Cardiac muscle cell (in vitro differentiated cells and primary cell): Measurements from ENCODE around the gene MYOG. TPM values are rescaled to one million over a fixed set of nuclear protein-coding genes. Genes with fewer than 3 reads are reported as not detected.

Experiments
- DNase-seq, 2 donors: peaks; one replicate each; pipeline versions ENCODE4 v3.0.0 to v3.0.0-alpha.2; 2010 to 2017; ENCODE audit warnings: low read depth in 1 of 2, low spot score in 1 of 2
- H3K27ac ChIP-seq: fragments of 200-600 bp; sonication (generic); 2 replicates; pipeline ENCODE4 v1.5.1; 2016
- H3K27me3 ChIP-seq: fragments of 200-600 bp; sonication (generic); 2 replicates; pipeline ENCODE4 v1.6.0; 2016; ENCODE audit warnings: control low read depth
- H3K36me3 ChIP-seq: fragments of 200-600 bp; sonication (generic); 2 replicates; pipeline ENCODE4 v1.5.1; 2016; ENCODE audit warnings: control low read depth
- H3K4me1 ChIP-seq: fragments of 200-600 bp; sonication (generic); 2 replicates; pipeline ENCODE4 v1.8.1; 2017; ENCODE audit warnings: low read depth, mild to moderate bottlenecking, mixed run types
- H3K4me3 ChIP-seq: fragments of 200-600 bp; sonication (generic); 2 replicates; pipeline ENCODE4 v1.5.1; 2016; ENCODE audit warnings: mild to moderate bottlenecking
- H3K9me3 ChIP-seq: fragments of 200-600 bp; sonication (generic); 2 replicates; pipeline ENCODE4 v1.5.1; 2017; ENCODE audit warnings: low read depth, mild to moderate bottlenecking, control low read depth
- polyA plus RNA-seq: library from polyadenylated mRNA; unstranded; fragments of >200 nt; fragmentation: Nextera tagmentation; extraction: Ambion mirVana; gene quantifications from 2 replicates; pipeline ENCODE4 v1.2.1, GENCODE V29; 2016
- total RNA-seq: library from RNA; depleted of rRNA; stranded (reverse); fragments of >200 nt; gene quantifications from 2 replicates; pipeline ENCODE4 v1.2.3, GENCODE V29; 2016
- TF ChIP-seq, protein P1 (sequence below): IDR thresholded peaks from 2 replicates; pipeline ENCODE4 v1.5.1; 2012; ENCODE audit warnings: low read depth, mild to moderate bottlenecking, low read length

Gene MYOG
- total and polyA plus RNA-seq, 2 experiments from 2014 or later: 0.18 TPM; not detected in 1

DNA sequence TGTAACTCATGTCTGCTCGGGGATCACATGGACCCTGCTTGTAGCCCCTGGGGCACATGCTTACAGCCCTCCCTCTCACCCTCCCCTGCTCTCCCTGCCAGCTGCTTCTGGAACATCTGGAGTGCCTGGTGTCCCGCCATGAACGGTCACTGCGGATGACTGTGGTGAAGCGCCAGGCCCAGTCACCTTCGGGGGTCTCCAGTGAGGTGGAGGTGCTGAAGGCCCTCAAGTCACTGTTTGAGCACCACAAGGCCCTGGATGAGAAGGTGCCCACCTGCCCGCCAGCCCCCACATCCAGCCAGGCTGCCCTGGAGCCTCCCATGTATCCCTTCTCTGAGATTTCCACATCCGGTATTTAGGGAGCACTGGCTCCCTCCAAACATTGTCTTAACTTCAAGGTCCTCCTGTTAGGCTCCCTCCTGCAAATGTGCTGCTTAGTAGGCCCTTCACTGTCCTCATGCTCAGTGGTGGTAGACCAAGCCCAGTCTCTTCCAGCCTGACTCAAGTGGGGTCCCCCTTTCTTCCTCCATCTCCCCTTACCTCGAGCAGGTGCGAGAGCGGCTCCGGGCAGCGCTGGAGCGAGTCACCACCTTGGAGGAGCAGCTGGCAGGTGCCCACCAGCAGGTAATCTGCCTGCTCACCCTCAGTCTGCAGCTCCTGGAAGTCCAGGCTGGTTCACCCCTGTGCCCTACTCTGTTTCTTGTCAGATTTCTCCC, 41.8 kb downstream of the MYOG start:
- Histone ChIP-seq H3K9me3 (no peaks in the 10 kb centered on the region), H3K4me1 (peaks cover 33% of the 10 kb centered on the region), H3K27me3 (no peaks in the 10 kb centered on the region)

DNA sequence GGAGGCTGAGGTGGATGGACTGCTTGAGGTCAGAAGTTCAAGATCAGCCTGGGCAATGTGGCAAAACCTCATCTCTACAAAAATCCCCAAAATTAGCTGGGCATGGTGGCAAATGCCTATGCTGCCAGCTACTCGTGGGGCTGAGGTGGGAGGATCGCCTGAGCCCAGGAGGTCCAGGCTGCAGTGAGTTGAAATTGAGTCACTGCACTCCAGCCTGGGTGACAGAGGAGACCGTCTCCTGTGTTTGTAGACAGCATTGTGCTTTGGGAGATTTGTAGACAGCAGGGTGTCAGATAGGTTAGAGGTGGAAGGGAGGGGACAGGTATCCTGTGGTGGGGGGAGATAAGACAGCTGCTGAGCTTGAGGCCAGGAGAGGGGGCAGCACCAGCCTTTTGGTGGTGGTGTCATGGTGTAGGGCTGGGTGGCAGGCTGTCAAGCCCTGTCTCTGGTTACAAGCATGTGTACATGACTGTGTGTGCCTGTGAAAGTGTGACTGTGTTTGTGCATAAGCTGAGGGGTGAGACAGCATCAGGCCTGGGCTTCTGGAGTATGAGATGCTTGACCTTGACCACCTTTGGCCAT, 44.4 kb downstream of the MYOG start:
- peaks cover 43% of the 10 kb centered on the region for H3K4me1 ChIP-seq
- TF ChIP-seq, protein P1, sequence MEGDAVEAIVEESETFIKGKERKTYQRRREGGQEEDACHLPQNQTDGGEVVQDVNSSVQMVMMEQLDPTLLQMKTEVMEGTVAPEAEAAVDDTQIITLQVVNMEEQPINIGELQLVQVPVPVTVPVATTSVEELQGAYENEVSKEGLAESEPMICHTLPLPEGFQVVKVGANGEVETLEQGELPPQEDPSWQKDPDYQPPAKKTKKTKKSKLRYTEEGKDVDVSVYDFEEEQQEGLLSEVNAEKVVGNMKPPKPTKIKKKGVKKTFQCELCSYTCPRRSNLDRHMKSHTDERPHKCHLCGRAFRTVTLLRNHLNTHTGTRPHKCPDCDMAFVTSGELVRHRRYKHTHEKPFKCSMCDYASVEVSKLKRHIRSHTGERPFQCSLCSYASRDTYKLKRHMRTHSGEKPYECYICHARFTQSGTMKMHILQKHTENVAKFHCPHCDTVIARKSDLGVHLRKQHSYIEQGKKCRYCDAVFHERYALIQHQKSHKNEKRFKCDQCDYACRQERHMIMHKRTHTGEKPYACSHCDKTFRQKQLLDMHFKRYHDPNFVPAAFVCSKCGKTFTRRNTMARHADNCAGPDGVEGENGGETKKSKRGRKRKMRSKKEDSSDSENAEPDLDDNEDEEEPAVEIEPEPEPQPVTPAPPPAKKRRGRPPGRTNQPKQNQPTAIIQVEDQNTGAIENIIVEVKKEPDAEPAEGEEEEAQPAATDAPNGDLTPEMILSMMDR: no peak
- peak overlapping the region; percentile 95 for H3K27ac ChIP-seq
- DNase-seq: no peak
- H3K4me3 ChIP-seq: no peak overlapping the region
- H3K36me3 ChIP-seq: peaks cover 26% of the 10 kb centered on the region
- H3K9me3 ChIP-seq: no peaks in the 10 kb centered on the region
- H3K27me3 ChIP-seq: no peaks in the 10 kb centered on the region

More for the DNA sequence above, 41.8 kb downstream of the MYOG start:
- H3K36me3 ChIP-seq: peaks cover 44% of the 10 kb centered on the region
- no peak overlapping the region for H3K4me3 ChIP-seq
- DNase-seq: no peak
- no peak overlapping the region for H3K27ac ChIP-seq
- TF ChIP-seq, protein P1: no peak

DNA sequence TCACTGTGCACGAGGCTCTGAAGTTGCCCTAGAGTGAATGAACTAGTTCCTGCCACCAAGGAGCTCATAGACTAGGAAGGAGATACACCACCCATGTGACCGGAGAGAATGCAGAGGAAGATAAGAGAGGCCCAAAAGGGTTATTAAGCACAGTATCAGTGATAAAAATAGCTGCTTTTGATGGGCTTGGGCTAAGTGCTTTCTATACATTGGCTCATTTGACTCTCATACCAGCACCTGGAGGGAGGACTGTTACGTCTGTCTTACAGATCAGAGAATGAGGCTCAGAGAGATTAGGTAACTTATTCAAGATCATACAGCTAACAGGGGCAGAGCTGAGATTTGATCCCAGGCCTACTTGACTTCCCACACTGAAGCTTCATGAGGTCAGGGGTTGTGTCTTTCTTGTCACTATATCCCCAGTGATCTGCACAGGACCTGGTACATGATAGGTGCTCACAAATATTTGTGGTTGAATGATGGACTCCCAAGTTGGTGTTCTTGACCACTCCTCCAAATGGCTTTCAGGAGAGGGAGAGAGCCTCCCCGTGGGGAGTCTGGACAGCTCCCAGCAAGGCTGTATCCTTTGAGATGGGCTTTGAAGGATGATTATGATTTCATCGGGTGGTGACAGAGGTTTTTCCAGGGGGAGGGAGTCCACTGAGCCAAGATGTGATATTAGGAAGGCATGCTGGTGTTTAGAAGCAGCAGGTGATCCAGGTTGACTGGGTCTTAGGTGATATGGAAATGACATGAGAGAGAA, 45.1 kb downstream of the MYOG start:
- H3K27me3 ChIP-seq: no peaks in the 10 kb centered on the region
- TF ChIP-seq, protein P1: no peak
- peak overlapping the region; percentile 95 for H3K27ac ChIP-seq
- H3K4me1 ChIP-seq: peaks cover 50% of the 10 kb centered on the region
- H3K36me3 ChIP-seq: peaks cover 24% of the 10 kb centered on the region
- H3K9me3 ChIP-seq: no peaks in the 10 kb centered on the region
- peak in 1 of 2 donors; percentile 82 for DNase-seq
- H3K4me3 ChIP-seq: no peak overlapping the region

DNA sequence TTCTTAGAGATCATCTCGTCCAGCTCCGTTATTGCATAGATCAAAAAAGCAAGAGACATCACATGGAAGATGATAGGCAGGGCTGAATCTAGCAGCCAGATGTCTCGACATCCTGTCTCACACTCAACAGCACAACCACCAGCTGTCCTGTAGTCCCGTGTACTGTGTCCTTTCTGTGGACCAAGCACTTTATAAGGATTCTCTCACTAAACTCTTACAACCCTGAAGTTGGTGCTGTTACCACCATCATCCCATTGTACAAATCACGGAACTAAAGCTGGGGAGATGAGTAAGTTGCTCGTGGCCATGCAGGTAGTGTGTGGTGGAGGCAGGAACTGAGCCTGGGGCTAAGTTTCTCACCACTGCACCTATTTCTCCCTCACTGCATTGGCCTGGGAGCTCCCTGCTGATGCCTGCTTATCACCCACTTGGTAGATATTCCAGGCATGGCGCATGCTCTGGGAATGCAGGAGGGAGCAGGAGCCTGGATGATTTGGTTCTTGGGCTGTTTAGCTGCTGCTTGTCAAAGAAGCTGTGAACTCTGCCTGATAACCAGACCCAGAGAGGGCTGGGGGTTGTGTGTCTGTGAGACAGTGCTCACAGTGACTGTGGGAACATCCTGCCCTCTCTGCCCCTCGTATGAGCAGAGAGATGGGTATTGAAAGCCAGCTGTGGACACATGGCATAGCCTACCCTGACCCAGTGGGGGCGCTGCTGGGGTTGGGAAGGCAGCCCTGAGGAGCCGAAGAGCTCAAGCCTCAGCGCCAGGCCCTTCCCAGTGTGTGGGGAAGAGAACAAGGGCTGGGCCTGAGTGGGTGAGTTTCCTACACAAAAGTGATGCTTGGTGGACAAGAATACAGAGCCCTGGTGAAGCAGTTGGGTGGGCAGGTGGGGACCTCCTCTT, 46.0 kb downstream of the MYOG start:
- TF ChIP-seq, protein P1: peak; percentile 42

More for the DNA sequence above, 46.0 kb downstream of the MYOG start:
- DNase-seq: peak in 1 of 2 donors; percentile 80
- Histone ChIP-seq H3K4me3 (no peak overlapping the region), H3K27me3 (no peaks in the 10 kb centered on the region), H3K27ac (peak overlapping the region; percentile 95), H3K4me1 (peaks cover 58% of the 10 kb centered on the region), H3K9me3 (no peaks in the 10 kb centered on the region), H3K36me3 (peaks cover 17% of the 10 kb centered on the region)
